ENCODE measurements around the gene TNS3.

The TNS3 gene

GRCh38 chr7:47258798-47259197 lies 323.1 kb downstream of the TNS3 start:
- no peak for DNase-seq (ENCODE audit: low read depth in 2 of 2)

- DNase-seq (ENCODE audit: low read depth in 2 of 2): no peak
These were observed 325.9 kb downstream of the TNS3 start for GRCh38 chr7:47256016-47256415.

- no peak for DNase-seq (ENCODE audit: low read depth in 2 of 2)
These were observed 326.5 kb downstream of the TNS3 start for GRCh38 chr7:47255441-47255840.

GRCh38 chr7:47255007-47255406 lies 326.9 kb downstream of the TNS3 start:
- DNase-seq (ENCODE audit: low read depth in 2 of 2): no peak

- DNase-seq (ENCODE audit: low read depth in 2 of 2): peak in 1 of 2 donors; percentile 12
These were observed 327.6 kb downstream of the TNS3 start for GRCh38 chr7:47254081-47254977.

GRCh38 chr7:47253650-47254080 lies 328.2 kb downstream of the TNS3 start:
- no peak for DNase-seq (ENCODE audit: low read depth in 2 of 2)

GRCh38 chr7:47252675-47253074 lies 329.2 kb downstream of the TNS3 start:
- DNase-seq (ENCODE audit: low read depth in 2 of 2): no peak

- no peak for DNase-seq (ENCODE audit: low read depth in 2 of 2)
These were observed 332.6 kb downstream of the TNS3 start for GRCh38 chr7:47249361-47249760.

GRCh38 chr7:47248797-47249196 lies 333.1 kb downstream of the TNS3 start:
- DNase-seq (ENCODE audit: low read depth in 2 of 2): no peak

GRCh38 chr7:47247132-47247531 lies 334.8 kb downstream of the TNS3 start:
- no peak for DNase-seq (ENCODE audit: low read depth in 2 of 2)

GRCh38 chr7:47244692-47245091 lies 337.2 kb downstream of the TNS3 start:
- no peak for DNase-seq (ENCODE audit: low read depth in 2 of 2)

- no peak for DNase-seq (ENCODE audit: low read depth in 2 of 2)
These were observed 340.5 kb downstream of the TNS3 start for GRCh38 chr7:47241112-47242065.

- DNase-seq (ENCODE audit: low read depth in 2 of 2): no peak
These were observed 341.9 kb downstream of the TNS3 start for GRCh38 chr7:47239931-47240421.

- DNase-seq (ENCODE audit: low read depth in 2 of 2): no peak
These were observed 342.9 kb downstream of the TNS3 start for GRCh38 chr7:47239034-47239433.

- DNase-seq (ENCODE audit: low read depth in 2 of 2): no peak
These were observed 345.3 kb downstream of the TNS3 start for GRCh38 chr7:47236480-47237129.

- no peak for DNase-seq (ENCODE audit: low read depth in 2 of 2)
These were observed 347.9 kb downstream of the TNS3 start for GRCh38 chr7:47233996-47234395.

GRCh38 chr7:47232751-47233412 lies 349.0 kb downstream of the TNS3 start:
- DNase-seq (ENCODE audit: low read depth in 2 of 2): no peak

GRCh38 chr7:47231627-47232026 lies 350.3 kb downstream of the TNS3 start:
- no peak for DNase-seq (ENCODE audit: low read depth in 2 of 2)

GRCh38 chr7:47231032-47231431 lies 350.9 kb downstream of the TNS3 start:
- DNase-seq (ENCODE audit: low read depth in 2 of 2): no peak

- DNase-seq (ENCODE audit: low read depth in 2 of 2): no peak
These were observed 353.4 kb downstream of the TNS3 start for GRCh38 chr7:47228386-47229014.

- DNase-seq (ENCODE audit: low read depth in 2 of 2): no peak
These were observed 354.1 kb downstream of the TNS3 start for GRCh38 chr7:47227762-47228177.

All from stimulated activated CD4-positive, alpha-beta T cell treated with anti-CD3 and anti-CD28 coated beads, Interleukin-1b, Interleukin-23, amount 100 ng/mL, for 1 hour (primary cell).